Ramos (cell line): ENCODE measurements around the gene QPCTL.
"Not testable (repeated sequence)": the region's sequence is repeated elsewhere in the genome, so short reads cannot be mapped to it uniquely, and the experiment has no call there.

ENCODE experiments used
- in situ Hi-C: fragments of 300-500 bp; cut with MboI; formaldehyde crosslinking; loops from one replicate; pipeline ENCODE4 v1.14.3; 2022; ENCODE audit warnings: low sequenced_read_pairs; ENCODE audit not compliant: unreplicated experiment

QPCTL gene

DNA sequence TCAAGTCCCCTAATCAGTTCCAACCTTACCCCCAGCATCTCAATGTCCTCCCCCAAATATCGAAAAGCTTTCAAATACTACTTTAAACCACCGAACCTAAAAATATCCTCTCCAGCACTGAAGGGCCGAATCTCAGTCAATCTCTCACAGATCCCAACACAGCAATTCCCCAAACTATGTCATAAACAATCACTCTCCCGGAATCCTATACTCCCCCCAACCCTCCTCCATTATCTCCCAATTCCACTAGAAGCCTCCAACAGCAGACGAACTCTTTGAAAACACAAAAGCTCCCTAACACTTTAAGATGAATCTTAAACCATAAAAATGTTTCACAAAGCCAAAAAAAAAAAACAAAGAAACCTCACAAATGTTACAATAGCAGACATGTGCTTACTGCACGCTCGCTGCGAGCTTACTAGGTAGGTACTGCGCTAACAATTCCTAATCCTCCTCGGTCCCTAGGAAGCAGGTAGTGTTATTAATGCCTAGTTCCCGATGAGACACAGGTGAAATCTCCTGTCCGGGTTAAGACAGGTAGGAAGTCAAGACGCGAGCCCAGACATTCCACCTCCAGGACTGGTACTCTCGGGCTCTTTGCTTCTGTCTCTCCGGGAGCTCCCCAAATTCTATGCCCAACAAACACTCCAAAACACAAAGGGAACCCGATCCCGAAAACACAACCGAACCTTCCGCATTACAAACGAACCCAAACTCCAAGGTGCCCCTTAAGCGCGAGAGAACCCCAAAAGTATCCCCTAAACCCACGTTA, 24.1 kb downstream of the QPCTL start:
- in situ Hi-C loops = no loop called here

DNA sequence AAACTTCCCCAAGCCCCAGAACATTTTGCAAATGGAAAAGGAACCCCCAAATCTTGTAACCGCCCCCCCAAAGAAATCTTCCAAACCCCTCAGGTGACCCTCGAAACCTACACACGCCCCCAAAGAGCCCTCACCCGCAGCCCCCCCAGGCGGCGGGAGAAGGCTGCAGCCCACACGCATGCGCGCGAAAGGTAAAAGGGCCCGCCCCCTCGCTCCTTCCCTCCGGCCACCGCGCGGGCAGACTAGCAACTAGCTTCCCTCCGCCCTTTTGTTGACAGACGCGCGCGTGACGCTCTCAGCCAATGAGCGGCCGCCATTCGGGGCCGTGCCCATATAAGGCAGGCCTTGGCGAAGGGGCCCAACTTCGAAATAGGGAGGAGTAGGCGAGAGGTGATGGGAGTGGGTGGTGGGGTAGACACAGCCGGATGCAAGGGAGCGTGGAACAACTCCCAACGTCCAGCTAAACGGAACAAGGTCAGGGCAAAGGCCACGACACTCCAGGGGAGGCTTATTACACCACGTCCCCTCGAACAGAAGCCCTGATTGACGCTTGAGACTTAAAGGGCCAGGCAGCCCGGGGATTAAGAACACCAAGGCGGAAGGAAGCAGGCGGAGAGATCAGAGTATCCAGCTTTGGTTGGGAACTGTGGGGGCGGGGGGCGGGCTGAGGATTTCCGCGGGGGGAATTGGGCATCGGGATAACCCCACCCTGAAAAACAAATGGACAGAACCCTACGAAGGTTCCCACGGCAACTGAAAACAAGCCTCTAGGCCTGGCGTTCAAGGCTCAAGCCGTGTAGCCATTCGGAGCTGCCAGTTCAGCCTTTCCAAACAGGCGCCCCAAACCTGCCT, 24.9 kb downstream of the QPCTL start:
- in situ Hi-C loops = no loop called here

DNA sequence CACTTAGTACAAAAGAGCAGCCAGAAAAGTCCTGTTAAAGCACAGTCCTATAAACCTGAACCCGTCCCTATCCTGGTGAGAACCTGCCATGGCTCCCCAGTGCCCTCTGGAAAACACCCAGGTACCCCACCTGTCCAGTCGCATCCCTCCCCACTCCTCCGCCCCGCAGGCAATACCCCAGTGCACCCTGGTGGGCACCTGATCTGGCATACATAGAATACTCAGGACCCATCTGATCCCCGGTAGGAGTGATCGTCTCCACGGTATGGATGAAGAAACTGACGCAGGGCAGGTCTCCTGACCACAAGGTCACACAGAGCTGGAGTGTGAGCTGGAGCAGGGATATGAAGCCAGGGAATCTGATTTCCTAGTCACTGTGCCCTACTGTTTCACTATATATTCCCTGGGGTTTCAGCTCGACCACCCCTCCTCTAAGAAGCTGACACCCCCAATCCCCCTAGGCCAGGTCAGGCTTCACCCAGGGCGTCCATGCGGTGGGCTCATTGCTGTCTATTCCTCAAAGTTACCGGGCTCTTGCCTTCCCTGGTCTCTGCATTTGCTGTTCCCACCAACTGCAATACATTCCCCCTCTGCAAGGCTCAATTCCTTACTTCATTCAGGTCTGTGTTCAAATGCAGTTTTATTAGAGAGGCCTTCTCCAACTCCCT, 25.7 kb downstream of the QPCTL start:
- in situ Hi-C loops = no loop called here

DNA sequence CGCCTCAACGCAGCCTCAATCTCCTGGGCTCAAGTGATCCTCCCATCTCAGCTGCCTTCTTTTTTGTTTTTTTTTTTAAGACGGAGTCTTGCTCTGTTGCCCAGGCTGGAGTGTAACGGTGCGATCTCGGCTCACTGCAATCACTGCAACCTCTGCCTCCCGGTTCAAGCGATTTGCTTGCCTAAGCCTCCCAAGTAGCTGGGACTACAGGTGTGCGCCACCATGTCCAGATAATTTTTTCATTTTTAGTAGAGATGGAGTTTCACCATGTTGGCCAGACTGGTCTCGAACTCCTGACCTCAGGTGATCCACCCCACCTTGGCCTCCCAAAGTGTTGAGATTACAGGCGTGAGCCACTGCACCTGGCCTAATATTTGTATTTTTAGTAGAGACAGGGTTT, 27.6 kb downstream of the QPCTL start:
- in situ Hi-C loops = not testable (repeated sequence)

GRCh38 chr19:45728683-45729082, 36.2 kb downstream of the QPCTL start:
- in situ Hi-C loops = not testable (repeated sequence)

DNA sequence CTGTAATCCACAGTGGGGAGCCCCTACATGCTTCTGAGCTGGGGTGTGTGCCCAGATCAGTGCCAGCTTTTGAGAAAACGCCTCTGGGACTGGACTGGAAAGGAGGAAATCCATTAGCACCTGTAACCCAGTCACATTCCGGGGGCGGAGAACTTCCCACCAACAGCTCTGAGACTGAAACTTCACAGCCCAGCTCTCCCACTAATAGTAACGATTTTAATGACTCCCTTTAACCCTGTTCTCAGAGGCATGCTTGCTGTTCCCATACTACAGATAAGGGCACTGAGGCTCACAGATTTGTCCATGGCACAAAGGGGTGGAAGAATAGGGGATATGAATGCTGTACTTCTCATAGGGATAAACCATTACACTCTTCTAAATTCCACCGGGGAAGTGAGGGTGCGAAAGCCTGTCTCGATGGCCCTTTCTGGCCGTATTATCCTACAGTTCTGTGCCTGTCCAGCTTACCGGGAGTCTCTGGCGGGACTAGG, 37.4 kb downstream of the QPCTL start:
- in situ Hi-C loops = no loop called here

DNA sequence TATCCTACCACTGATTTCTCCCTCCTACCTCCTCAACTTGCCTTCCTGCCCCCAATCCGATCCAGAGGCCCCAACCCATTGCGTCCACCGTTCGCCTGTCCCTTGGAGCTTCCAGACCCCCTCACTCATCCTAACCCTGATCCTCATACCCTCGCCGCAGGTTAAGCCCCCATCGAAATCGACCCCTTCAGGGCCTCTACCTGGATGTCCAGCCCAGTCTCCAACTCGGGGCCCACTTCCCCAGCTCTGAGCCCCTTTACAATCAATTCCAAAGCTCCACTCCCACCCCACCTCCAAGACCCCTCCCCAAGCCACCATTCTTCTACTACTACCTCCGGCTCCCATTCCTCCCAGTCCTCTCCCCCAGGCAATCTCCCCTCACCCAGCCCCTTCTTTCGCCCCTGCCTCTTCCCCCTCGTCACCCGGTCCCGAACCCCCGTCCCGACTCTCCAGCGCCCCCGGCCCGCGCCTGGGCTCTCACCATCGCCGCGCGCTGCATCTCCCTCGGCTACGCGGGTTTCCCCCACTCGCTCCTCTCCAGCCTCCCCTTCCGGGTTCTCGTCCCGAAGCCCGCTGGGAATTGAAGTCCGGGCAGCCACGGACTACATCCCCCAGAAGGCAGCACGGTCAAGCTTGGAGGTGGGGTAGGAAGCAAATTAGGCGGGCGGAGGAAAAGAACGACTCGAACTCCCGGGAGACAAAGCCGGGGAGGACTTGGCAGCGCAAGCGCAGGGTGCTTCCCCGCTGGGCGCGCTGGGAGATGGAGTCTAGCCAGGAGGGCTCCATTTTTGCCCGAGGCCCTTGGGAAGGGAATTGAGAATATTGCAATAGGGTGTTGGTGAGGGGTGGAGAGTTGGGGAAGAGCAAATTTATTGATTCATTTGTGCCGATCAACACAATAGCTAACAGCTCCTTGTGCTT, 38.2 kb downstream of the QPCTL start, which contains the start of gene FBXO46:
TSS of gene FBXO46 (minus strand) at position 529 of the 921 bp plus-strand sequence. CDS start 17,401 bp downstream, outside the sequence.
- in situ Hi-C loops = no loop called here

- in situ Hi-C loops = no loop called here
Observed at GRCh38 chr19:45733160-45733810, 40.8 kb downstream of the QPCTL start, which contains the start of gene MEIOSIN. MEIOSIN (plus strand) TSS chr19:45733439; CDS start chr19:45735377, 1,938 bp downstream.

- in situ Hi-C loops = no loop called here
Observed at GRCh38 chr19:45739498-45740439, 47.3 kb downstream of the QPCTL start.

DNA sequence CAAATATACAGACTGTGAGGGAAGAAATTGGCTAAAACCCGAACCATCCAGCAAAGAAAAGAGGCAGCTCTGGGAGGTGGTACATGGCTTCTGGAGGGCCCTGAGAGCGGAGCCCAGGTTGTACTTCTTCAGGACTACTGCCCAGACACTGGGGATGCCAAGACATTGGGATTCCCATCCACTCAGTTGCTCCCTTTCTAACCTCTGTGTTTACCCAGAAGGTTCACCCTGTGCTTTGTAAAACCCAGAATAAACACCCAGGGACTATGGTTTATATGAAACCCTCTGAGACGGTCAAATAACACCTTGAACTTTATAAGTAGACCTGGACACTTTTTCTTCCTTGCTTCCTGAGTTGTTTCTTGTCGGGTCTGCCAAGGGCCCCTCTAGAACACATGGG, 50.5 kb downstream of the QPCTL start:
- in situ Hi-C loops = no loop called here

DNA sequence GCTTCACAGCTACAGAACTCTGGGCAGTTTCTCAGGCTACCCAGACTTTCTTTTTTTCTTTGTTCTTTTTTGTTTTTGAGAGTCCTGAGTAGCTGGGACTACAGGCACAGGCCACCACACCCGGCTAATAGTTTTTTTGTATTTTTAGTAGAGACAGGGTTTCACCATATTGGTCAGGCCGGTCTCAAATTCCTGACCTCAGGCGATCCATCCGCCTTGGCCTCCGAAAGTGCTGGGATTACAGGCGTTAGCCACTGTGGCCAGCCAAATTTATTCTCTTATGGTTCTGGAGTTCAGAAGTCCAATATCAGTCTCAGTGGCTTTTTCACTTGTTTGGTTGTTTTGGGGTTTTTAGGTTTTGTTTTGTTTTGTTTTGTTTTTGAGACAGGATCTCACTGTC, 53.1 kb downstream of the QPCTL start:
- in situ Hi-C loops = no loop called here

DNA sequence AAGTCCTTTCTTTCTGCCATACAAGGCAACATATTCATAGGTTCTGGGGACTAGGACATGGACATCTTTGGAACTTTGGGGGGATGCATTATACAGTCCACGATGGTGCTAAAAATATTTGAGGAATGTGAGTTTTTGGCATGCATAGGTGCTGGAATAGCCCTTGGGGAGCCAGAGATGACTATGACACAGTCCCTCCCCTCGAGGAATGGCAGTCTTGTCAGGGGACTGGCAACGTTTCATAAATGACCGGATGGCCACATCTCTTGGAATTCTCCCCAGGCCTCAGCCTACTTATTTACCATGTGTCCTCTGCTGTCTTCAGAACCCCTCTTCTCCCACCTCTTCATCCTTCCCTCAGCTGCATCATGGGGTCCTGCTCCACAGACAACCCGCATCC, 54.4 kb downstream of the QPCTL start:
- in situ Hi-C loops = no loop called here

- in situ Hi-C loops = no loop called here
Observed at GRCh38 chr19:45747513-45747912, 55.0 kb downstream of the QPCTL start.

- in situ Hi-C loops = not testable (repeated sequence)
Observed at GRCh38 chr19:45751483-45751882, 59.0 kb downstream of the QPCTL start.

GRCh38 chr19:45752639-45753038, 60.2 kb downstream of the QPCTL start:
- in situ Hi-C loops = no loop called here

GRCh38 chr19:45753548-45753947, 61.1 kb downstream of the QPCTL start:
- in situ Hi-C loops = no loop called here
